ENCODE measurements around the gene ANXA2R. TPM values are rescaled to one million over a fixed set of nuclear protein-coding genes. Genes with fewer than 3 reads are reported as not detected.

Gene ANXA2R, protein sequence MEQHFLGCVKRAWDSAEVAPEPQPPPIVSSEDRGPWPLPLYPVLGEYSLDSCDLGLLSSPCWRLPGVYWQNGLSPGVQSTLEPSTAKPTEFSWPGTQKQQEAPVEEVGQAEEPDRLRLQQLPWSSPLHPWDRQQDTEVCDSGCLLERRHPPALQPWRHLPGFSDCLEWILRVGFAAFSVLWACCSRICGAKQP
- polyA plus RNA-seq, result 0.28 TPM in 1 of 2 replicates, not detected in the other

DNA sequence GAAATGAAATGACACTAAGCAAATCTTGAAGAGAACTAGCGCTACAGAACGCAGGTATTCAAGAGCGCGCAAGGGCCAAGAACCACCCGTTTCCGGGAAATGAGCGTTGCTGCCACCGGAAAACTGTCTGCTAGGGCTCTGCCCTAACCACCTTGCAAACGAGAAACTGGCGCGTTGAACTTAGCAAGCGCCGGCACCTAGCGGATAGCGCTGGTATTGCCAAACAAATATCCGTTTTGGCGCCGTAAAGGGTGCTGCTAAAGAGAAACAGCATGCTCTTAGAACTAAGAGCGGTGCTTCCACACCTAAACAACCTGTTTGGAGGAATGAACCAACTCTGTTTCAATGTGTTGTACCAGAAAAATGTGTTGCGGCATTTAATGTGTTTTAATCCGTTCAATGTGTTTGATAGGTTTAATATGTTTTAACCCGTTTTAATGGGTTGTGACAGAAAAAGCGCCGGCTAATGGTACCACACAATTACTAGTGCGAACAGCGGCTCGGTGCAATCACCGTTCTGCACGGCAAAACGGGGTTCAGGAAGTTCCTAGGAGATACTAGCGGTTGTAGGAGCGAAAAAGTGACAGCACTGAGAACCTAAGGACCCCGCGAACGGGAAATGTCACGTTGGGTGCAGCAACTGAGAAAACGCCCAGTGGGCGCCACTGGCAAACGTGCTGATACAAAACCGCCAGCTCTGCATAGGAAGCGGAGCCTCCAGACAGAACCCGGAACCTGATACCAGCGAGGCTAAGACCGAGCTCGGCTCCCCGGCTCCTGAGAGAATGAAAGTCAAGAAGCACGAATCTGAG is at the start of gene ANXA2R:
ANXA2R (minus strand) TSS at position 33 of the 812 bp plus-strand sequence. CDS start 273 bp downstream, outside the sequence.

Other genes with a start within 250 kb of the ANXA2R start
- 24.6 and 30.3 TPM in 2 replicates for gene SELENOP, start 228.4 kb downstream of the ANXA2R start, polyA plus RNA-seq
- gene ZNF131, start 80.6 kb upstream of the ANXA2R start, polyA plus RNA-seq, result 19.1 and 20.4 TPM in 2 replicates
- gene NIM1K, start 151.9 kb upstream of the ANXA2R start, polyA plus RNA-seq, result 0.27 and 1.3 TPM in 2 replicates